Left ventricle myocardium inferior (tissue), 1 donor: Measurements from ENCODE around the gene IGFBP6. TPM values are rescaled to one million over a fixed set of nuclear protein-coding genes. Genes with fewer than 3 reads are reported as not detected.

Source experiments
- DNase-seq: peaks from one replicate; pipeline ENCODE4 v3.0.0-alpha.2; 2020
- H3K27ac ChIP-seq: fragments of 200-600 bp; replicated peaks from 2 replicates; pipeline ENCODE4 v1.8.0; 2021
- H3K27me3 ChIP-seq: fragments of 200-600 bp; 2 replicates; pipeline ENCODE4 v1.8.0; 2021; ENCODE audit warnings: low read depth
- H3K36me3 ChIP-seq: fragments of 200-600 bp; 2 replicates; pipeline ENCODE4 v1.8.0; 2021
- H3K4me1 ChIP-seq: fragments of 200-600 bp; 2 replicates; pipeline ENCODE4 v1.8.0; 2021
- H3K4me3 ChIP-seq: fragments of 200-600 bp; 2 replicates; pipeline ENCODE4 v1.8.0; 2021; ENCODE audit warnings: mild to moderate bottlenecking, moderate library complexity
- H3K9me3 ChIP-seq: fragments of 200-600 bp; replicated peaks from 2 replicates; pipeline ENCODE4 v1.8.0; 2021
- CTCF ChIP-seq: fragments of 200-600 bp; IDR thresholded peaks from 2 replicates; pipeline ENCODE4 v1.8.0; 2021; ENCODE audit warnings: antibody characterized with exemption, mild to moderate bottlenecking, borderline replicate concordance
- intact Hi-C: fragments of 100-400 bp; cut with micrococcal nuclease; formaldehyde crosslinking; loops from one replicate; pipeline ENCODE4 v1.11.0; 2022
- total RNA-seq: library from RNA; stranded (reverse); fragmentation: NEBNext Ultra II Directional; extraction: Animal tissue kit (Norgen Biotek cat#: 25700); gene quantifications from one replicate; pipeline ENCODE4 v1.2.1, GENCODE V29; 2021
- donor health status: DM: no; HTN: yes; CAD: no; lungs with severe emphysema.

The IGFBP6 gene
- total RNA-seq, 1 donor from 2014 or later, result 53.0 TPM

DNA sequence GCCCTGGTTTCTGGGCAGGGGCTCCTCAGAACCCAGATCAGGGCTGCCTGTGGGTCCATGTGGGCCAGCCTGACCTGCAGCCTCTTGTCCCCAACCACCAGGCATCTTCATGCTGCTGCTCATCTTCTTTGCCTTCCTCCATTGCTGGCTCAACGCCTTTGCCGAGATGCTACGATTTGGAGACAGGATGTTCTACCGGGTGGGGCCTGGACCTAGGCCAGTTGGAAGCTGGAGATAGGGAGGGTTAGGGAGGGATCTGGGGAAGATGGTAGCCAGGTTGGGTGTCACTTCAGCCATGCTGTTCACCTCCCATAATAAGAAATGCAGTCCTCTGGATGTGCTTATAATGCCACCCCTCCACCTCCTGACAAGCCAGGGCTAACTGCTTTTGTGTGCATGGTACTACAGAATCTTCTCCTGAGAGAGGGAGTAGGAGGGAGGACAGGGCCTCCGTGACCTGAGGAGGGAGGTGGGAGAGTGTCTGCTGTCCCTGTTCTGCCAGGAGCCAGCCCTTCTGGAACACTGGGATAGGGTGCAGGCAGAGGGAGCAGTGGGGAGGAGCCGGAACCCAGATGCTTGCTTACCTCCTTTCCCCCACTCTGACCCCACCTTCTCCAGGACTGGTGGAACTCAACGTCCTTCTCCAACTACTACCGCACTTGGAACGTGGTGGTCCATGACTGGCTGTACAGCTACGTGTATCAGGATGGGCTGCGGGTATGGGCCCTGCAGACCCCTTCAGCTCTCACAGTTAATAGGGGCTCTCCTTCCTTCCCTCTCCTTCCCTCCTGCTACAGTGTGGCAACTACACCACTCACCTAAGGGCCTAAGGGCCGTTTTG lies 23.4 kb downstream of the IGFBP6 start:
- Histone ChIP-seq H3K27me3 (no peaks in the 10 kb centered on the region), H3K36me3 (no peaks in the 10 kb centered on the region), H3K4me3 (no peak overlapping the region), H3K4me1 (peaks cover 8% of the 10 kb centered on the region), H3K9me3 (no peaks in the 10 kb centered on the region), H3K27ac (no peak overlapping the region)
- intact Hi-C loops, result no loop called here
- TF ChIP-seq CTCF, result no peak
- no peak for DNase-seq

- Histone ChIP-seq H3K27me3 (no peaks in the 10 kb centered on the region), H3K36me3 (no peaks in the 10 kb centered on the region), H3K9me3 (no peaks in the 10 kb centered on the region), H3K4me1 (no peaks in the 10 kb centered on the region), H3K27ac (no peak overlapping the region), H3K4me3 (no peak overlapping the region)
- TF ChIP-seq CTCF, result no peak
- no peak for DNase-seq
- intact Hi-C loops, result no loop called here
Measured at GRCh38 chr12:53122961-53123468, 25.5 kb downstream of the IGFBP6 start.

- H3K36me3 ChIP-seq, result no peaks in the 10 kb centered on the region
- no peak overlapping the region for H3K27ac ChIP-seq
- no peak overlapping the region for H3K4me3 ChIP-seq
- no peak for TF ChIP-seq CTCF
- H3K9me3 ChIP-seq, result no peaks in the 10 kb centered on the region
- intact Hi-C loops, result no loop called here
- no peaks in the 10 kb centered on the region for H3K27me3 ChIP-seq
- no peak for DNase-seq
- H3K4me1 ChIP-seq, result no peaks in the 10 kb centered on the region
Measured at GRCh38 chr12:53123578-53124351, 26.3 kb downstream of the IGFBP6 start.

DNA sequence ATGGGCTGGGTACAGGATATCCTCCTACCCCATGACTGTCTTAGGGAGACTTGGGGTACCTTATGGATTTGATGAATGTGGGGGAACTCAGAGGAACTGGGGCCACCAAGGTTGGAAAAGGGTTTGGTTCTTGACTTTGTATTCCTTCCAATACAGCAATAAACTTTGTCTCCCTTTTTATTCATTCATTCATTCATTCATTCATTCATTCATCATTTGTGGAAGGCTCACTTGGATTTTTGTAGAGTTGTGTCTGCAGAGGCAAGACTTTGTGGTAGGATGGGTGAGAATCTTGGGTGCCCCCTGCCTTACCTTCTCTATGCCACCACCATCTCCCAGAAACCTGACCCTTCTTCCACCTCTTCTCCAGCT lies 26.9 kb downstream of the IGFBP6 start:
- no peak for DNase-seq
- Histone ChIP-seq H3K9me3 (no peaks in the 10 kb centered on the region), H3K4me1 (no peaks in the 10 kb centered on the region), H3K4me3 (no peak overlapping the region), H3K27ac (no peak overlapping the region), H3K36me3 (no peaks in the 10 kb centered on the region), H3K27me3 (no peaks in the 10 kb centered on the region)
- no peak for TF ChIP-seq CTCF
- intact Hi-C loops, result no loop called here

GRCh38 chr12:53127169-53127568 lies 29.7 kb downstream of the IGFBP6 start:
- Histone ChIP-seq H3K9me3 (no peaks in the 10 kb centered on the region), H3K36me3 (no peaks in the 10 kb centered on the region), H3K4me1 (no peaks in the 10 kb centered on the region), H3K4me3 (no peak overlapping the region), H3K27ac (no peak overlapping the region), H3K27me3 (no peaks in the 10 kb centered on the region)
- no peak for DNase-seq
- TF ChIP-seq CTCF, result no peak
- intact Hi-C loops, result no loop called here
